Measurements from ENCODE around the gene CCDC17. TPM values are rescaled to one million over a fixed set of nuclear protein-coding genes. Genes with fewer than 3 reads are reported as not detected.

Gene CCDC17
- total and polyA plus RNA-seq, 8 donors: 0.68 to 17.1 (median 5.4) TPM; not detected in 2

- intact Hi-C loops (cut with DNase I; ENCODE audit: low total_unique reads): no loop called here
- TF ChIP-seq POLR2A (IDR thresholded peaks at IDR 0.05) (no peak), POLR2AphosphoS5 (IDR thresholded peaks at IDR 0.05) (peak in 1 of 3 donors; percentile 57)
- 38 to 65% (median 54%) methylated on average over 9 of the region's 9 CpGs for WGBS, 5 donors
- Histone ChIP-seq H3K9me3 (no peaks in the 10 kb centered on the region), H3K27ac (peak overlapping the region in 3 of 5 donors; percentile 6 to 66 (median 49)), H3K36me3 (peaks cover 9 to 72% (median 65%) of the 10 kb centered on the region in 4 donors), H3K4me3 (no peak overlapping the region), H3K27me3 (no peaks in the 10 kb centered on the region), H3K4me1 (peaks cover 8 to 50% (median 30%) of the 10 kb centered on the region in 4 donors)
- peak; percentile 45 to 54 for DNase-seq
Measured at GRCh38 chr1:45647248-45648021, 23.6 kb upstream of the CCDC17 start.

GRCh38 chr1:45644661-45645060 lies 20.8 kb upstream of the CCDC17 start:
- Histone ChIP-seq H3K4me3 (no peak overlapping the region), H3K4me1 (peaks cover 8 to 41% (median 28%) of the 10 kb centered on the region in 4 donors), H3K27me3 (no peaks in the 10 kb centered on the region), H3K36me3 (peaks cover 24 to 72% (median 66%) of the 10 kb centered on the region in 4 donors), H3K27ac (peak overlapping the region in 2 of 5 donors; percentile 54 to 76), H3K9me3 (no peaks in the 10 kb centered on the region)
- 85 to 98% (median 92%) methylated on average over 2 of the region's 2 CpGs for WGBS, 5 donors
- TF ChIP-seq POLR2AphosphoS5 (IDR thresholded peaks at IDR 0.05) (no peak), POLR2A (IDR thresholded peaks at IDR 0.05) (no peak), CTCF (IDR thresholded peaks at IDR 0.05) (no peak), EP300 (IDR thresholded peaks at IDR 0.05) (no peak)
- intact Hi-C loops (cut with DNase I; ENCODE audit: low total_unique reads): no loop called here
- DNase-seq: no peak

GRCh38 chr1:45643978-45644377 lies 20.1 kb upstream of the CCDC17 start:
- no peak for TF ChIP-seq POLR2A (IDR thresholded peaks at IDR 0.05)
- peak in 2 of 7 experiments; percentile 7 to 16 for TF ChIP-seq CTCF (IDR thresholded peaks at IDR 0.05)
- TF ChIP-seq POLR2AphosphoS5 (IDR thresholded peaks at IDR 0.05): peak in 1 of 3 donors; percentile 65
- no peak for TF ChIP-seq EP300 (IDR thresholded peaks at IDR 0.05)
- Histone ChIP-seq H3K9me3 (no peaks in the 10 kb centered on the region), H3K4me3 (no peak overlapping the region), H3K4me1 (peaks cover 8 to 39% (median 25%) of the 10 kb centered on the region in 4 donors), H3K36me3 (peaks cover 31 to 72% (median 67%) of the 10 kb centered on the region in 4 donors), H3K27ac (peak overlapping the region; percentile 29 to 76 (median 47)), H3K27me3 (no peaks in the 10 kb centered on the region)
- intact Hi-C loops (cut with DNase I; ENCODE audit: low total_unique reads): no loop called here
- peak in 1 of 2 donors; percentile 76 for DNase-seq

GRCh38 chr1:45643321-45643720 lies 19.5 kb upstream of the CCDC17 start:
- Histone ChIP-seq H3K27me3 (no peaks in the 10 kb centered on the region), H3K4me3 (no peak overlapping the region), H3K9me3 (no peaks in the 10 kb centered on the region), H3K27ac (peak overlapping the region in 2 of 5 donors; percentile 54 to 76), H3K4me1 (peaks cover 8 to 35% (median 21%) of the 10 kb centered on the region in 4 donors), H3K36me3 (peaks cover 37 to 72% (median 67%) of the 10 kb centered on the region in 4 donors)
- WGBS, 5 donors: 63 to 79% (median 75%) methylated on average over 5 of the region's 5 CpGs
- intact Hi-C loops (cut with DNase I; ENCODE audit: low total_unique reads): no loop called here
- no peak for DNase-seq
- TF ChIP-seq CTCF (IDR thresholded peaks at IDR 0.05): no peak
- TF ChIP-seq EP300 (IDR thresholded peaks at IDR 0.05): no peak
- no peak for TF ChIP-seq POLR2AphosphoS5 (IDR thresholded peaks at IDR 0.05)
- TF ChIP-seq POLR2A (IDR thresholded peaks at IDR 0.05): no peak
